Brain microvascular endothelial cell (primary cell): Measurements from ENCODE around the gene NDNF.
A peak's percentile ranks its signal among the peaks of the same experiment; 100 is the strongest.

Experiments
- DNase-seq: peaks from one replicate; pipeline ENCODE4 v3.0.0-alpha.2; 2020
- H3K27ac ChIP-seq: fragments of 250-450 bp; sonication (Bioruptor Pico); 2 replicates; pipeline ENCODE4 v1.5.1; 2020; ENCODE audit warnings: mild to moderate bottlenecking, moderate library complexity
- H3K27me3 ChIP-seq: fragments of 250-450 bp; sonication (Bioruptor Pico); replicated peaks from 2 replicates; pipeline ENCODE4 v1.5.1; 2020; ENCODE audit warnings: mild to moderate bottlenecking
- H3K36me3 ChIP-seq: fragments of 250-450 bp; sonication (Bioruptor Pico); replicated peaks from 2 replicates; pipeline ENCODE4 v1.5.1; 2020; ENCODE audit warnings: mild to moderate bottlenecking
- H3K4me3 ChIP-seq: 2 replicates; pipeline ENCODE4 v1.5.1; 2011; ENCODE audit warnings: low read depth, mild to moderate bottlenecking, control low read depth, low read length, moderate library complexity
- in situ Hi-C: cut with HindIII; loops from 2 replicates; pipeline ENCODE4 v1.10.0; 2017; ENCODE audit warnings: low sequenced_read_pairs, low pct_ligation_motif_present
- TF ChIP-seq, protein P1 (sequence below): IDR thresholded peaks from 2 replicates; pipeline ENCODE4 v1.5.1; 2011; ENCODE audit warnings: low read depth, mild to moderate bottlenecking, moderate library complexity, low read length, control low read depth, inconsistent platforms; ENCODE audit errors: missing control alignments

The NDNF gene

GRCh38 chr4:121076416-121076815 lies 4.1 kb upstream of the NDNF start:
- TF ChIP-seq, protein P1, sequence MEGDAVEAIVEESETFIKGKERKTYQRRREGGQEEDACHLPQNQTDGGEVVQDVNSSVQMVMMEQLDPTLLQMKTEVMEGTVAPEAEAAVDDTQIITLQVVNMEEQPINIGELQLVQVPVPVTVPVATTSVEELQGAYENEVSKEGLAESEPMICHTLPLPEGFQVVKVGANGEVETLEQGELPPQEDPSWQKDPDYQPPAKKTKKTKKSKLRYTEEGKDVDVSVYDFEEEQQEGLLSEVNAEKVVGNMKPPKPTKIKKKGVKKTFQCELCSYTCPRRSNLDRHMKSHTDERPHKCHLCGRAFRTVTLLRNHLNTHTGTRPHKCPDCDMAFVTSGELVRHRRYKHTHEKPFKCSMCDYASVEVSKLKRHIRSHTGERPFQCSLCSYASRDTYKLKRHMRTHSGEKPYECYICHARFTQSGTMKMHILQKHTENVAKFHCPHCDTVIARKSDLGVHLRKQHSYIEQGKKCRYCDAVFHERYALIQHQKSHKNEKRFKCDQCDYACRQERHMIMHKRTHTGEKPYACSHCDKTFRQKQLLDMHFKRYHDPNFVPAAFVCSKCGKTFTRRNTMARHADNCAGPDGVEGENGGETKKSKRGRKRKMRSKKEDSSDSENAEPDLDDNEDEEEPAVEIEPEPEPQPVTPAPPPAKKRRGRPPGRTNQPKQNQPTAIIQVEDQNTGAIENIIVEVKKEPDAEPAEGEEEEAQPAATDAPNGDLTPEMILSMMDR: no peak
- in situ Hi-C loops: no loop called here
- Histone ChIP-seq H3K27me3 (peaks cover 29% of the 10 kb centered on the region), H3K4me3 (no peak overlapping the region), H3K36me3 (no peaks in the 10 kb centered on the region), H3K27ac (no peak overlapping the region)
- DNase-seq: no peak

GRCh38 chr4:121073672-121074381 lies 1.5 kb upstream of the NDNF start:
- Histone ChIP-seq H3K27me3 (peaks cover 49% of the 10 kb centered on the region), H3K36me3 (no peaks in the 10 kb centered on the region), H3K27ac (no peak overlapping the region), H3K4me3 (no peak overlapping the region)
- DNase-seq: no peak
- in situ Hi-C loops: no loop called here
- TF ChIP-seq, protein P1: no peak

GRCh38 chr4:121073004-121073435 lies 685 bp upstream of the NDNF start:
- Histone ChIP-seq H3K4me3 (peak overlapping the region; percentile 59), H3K36me3 (no peaks in the 10 kb centered on the region), H3K27me3 (peaks cover 50% of the 10 kb centered on the region), H3K27ac (no peak overlapping the region)
- in situ Hi-C loops: no loop called here
- TF ChIP-seq, protein P1: no peak
- DNase-seq: no peak

DNA sequence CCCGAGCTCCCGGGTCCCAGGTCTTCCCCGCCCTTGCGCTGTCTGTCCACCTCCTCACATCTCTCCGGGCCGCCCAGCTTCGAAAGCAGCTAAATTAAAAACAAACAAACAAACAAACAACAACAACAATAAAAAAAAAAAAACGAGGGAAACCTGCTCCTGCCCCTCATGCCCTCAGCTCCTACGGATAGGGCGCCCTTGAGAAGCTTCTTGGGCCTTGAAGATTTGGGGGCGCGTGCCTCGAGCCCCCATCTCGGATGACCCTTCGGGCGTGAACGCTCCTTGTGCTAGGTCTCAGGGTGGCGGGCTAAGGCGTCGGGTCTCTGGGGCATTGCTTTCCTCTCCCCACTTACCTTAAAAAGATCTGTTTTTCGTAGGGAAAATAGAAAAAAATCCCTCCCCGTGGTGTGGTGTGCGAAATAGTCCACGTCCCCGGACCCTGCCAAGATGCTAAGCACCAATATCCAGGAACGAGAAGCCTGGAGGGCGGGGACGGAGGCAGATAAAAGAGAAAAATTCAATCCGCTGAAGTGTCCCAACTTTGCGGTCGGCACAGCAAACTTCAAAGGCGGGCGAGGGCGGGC lies 603 bp downstream of the NDNF start:
- Histone ChIP-seq H3K4me3 (peak overlapping the region; percentile 59), H3K27ac (no peak overlapping the region), H3K27me3 (peaks cover 50% of the 10 kb centered on the region), H3K36me3 (no peaks in the 10 kb centered on the region)
- no peak for DNase-seq
- in situ Hi-C loops: no loop called here
- TF ChIP-seq, protein P1: no peak

DNA sequence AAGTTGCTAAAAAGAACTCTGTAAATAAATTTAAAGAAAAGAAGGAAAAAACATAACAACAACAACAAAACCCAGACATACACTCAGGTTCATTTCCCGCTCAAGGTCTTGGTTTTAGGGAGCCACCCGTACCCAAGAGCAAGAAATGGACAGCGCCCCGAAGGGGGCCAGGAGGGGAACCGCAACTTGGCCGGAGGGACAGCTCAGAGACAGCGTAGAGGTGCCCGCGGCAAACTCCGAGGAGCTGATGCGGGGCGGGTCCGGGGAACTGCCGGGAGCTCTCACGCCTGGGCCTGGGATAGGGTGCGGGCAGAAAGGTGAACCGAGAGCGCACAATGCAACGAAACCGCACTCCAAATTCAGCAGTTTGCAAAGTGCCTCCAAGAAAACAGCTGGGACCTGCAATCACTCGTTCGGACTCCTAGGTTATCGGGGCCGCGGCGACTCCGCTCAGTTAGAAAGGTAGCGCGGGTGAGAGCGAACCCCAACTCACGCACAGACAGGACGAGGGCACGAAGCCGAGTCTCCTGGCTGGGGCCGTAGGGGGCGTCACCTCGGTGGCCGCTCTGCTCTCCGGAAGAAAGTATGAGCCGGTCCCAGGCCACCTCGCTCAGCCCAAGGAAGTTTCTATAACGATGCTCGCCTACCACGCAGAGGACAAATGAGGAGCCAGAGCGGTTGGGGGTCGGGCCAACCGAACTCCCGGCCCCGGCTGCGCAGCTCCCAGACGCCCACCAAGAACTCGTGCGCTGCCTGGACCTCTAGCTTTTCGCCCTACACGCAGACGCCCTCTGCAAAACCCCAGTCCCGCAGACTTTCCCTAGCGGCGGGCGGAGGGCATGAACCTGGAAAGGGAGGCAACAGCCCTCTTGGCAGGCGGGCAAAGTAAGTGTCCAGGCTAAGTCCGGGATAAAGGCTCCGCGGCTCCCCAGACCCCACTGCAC lies 1.4 kb downstream of the NDNF start:
- in situ Hi-C loops: no loop called here
- DNase-seq: no peak
- no peak overlapping the region for H3K27ac ChIP-seq
- H3K36me3 ChIP-seq: no peaks in the 10 kb centered on the region
- peak overlapping the region; percentile 59 for H3K4me3 ChIP-seq
- TF ChIP-seq, protein P1: peak; percentile 63
- H3K27me3 ChIP-seq: peaks cover 50% of the 10 kb centered on the region
